Subcutaneous adipose tissue (tissue), 4 donors: ENCODE measurements around the gene CYP11A1. TPM values are rescaled to one million over a fixed set of nuclear protein-coding genes. Genes with fewer than 3 reads are reported as not detected.

Experiments used
- total RNA-seq, 4 donors: library from RNA; depleted of rRNA; stranded (reverse); fragments of >200 nt; gene quantifications; one replicate each; pipeline ENCODE4 v1.1.0, GENCODE V29; 2016
- TF ChIP-seq, protein P1 (sequence below): fragments of 450-650 bp; IDR thresholded peaks from one replicate; pipeline ENCODE4 v1.5.1; 2016; ENCODE audit warnings: low read depth, mild to moderate bottlenecking, control low read depth, antibody characterized with exemption, moderate library complexity

CYP11A1 gene
- total RNA-seq, 4 donors from 2014 or later, result 1.6 to 3.6 (median 2.5) TPM

DNA sequence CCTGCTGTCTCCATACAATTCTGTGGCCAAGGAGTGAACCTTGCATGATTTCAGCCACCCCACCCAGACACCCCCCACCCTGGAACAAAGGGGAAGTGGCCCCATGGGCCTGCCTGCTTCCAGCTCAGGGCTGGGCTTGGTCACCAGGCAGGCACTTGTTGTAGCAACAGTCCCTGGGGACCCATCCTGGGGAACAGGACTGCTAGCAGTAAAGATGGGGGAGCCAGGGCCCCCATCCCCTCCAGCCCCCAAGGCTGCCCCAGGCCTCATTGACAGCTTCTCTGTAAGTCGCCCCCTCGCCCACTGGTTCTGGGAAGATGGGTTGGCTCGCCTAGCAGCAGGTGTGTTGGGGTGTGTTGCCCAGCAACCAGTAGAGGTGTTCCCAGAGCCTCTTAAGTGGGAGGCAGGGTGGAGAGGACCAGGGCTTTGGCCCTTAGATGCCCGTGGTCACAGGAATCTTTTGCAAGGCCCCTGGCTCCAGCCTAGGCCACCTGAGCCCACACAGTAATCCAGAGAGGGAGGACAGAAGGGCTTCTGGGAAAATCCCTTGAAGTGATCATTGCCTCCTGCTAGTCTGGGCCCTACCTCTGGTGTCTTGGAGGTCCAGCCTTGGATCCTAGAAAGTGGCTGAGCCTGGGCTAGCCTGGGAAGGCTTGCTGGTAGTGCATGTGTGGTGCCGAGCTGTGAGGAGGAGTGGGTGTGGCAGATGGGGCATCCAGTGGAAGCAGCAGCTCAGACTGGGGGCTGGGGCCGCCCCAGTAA is 48.9 kb downstream of the CYP11A1 start:
- TF ChIP-seq, protein P1, sequence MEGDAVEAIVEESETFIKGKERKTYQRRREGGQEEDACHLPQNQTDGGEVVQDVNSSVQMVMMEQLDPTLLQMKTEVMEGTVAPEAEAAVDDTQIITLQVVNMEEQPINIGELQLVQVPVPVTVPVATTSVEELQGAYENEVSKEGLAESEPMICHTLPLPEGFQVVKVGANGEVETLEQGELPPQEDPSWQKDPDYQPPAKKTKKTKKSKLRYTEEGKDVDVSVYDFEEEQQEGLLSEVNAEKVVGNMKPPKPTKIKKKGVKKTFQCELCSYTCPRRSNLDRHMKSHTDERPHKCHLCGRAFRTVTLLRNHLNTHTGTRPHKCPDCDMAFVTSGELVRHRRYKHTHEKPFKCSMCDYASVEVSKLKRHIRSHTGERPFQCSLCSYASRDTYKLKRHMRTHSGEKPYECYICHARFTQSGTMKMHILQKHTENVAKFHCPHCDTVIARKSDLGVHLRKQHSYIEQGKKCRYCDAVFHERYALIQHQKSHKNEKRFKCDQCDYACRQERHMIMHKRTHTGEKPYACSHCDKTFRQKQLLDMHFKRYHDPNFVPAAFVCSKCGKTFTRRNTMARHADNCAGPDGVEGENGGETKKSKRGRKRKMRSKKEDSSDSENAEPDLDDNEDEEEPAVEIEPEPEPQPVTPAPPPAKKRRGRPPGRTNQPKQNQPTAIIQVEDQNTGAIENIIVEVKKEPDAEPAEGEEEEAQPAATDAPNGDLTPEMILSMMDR, result no peak

DNA sequence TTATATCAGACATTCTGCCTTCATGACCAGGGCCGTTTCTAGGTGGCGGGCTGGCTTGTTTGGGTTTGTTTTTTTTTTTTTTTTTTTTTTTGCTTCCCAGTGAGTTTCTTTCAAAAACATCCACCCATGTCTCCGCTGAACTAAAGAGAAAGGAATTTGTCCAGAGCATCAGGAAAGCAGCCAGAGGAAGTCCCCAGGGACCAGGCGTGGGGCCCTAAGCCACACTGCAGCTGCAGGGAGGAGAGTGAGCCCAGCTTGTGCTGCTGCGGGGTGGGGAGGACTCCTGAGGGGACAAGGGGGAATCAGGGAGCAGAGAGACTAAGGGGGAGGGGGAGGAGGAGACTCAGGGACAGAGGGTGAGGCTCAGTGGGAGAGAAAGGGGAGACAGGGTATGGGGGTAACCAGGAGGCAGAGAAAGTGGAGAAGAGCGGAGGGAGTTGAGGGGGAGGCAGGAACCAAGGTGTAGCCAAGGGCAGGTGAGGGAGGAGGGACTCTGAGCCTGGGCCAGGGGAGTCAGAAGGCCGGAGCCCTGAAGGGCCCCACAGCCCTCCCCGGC is 49.5 kb downstream of the CYP11A1 start:
- TF ChIP-seq, protein P1, result no peak

DNA sequence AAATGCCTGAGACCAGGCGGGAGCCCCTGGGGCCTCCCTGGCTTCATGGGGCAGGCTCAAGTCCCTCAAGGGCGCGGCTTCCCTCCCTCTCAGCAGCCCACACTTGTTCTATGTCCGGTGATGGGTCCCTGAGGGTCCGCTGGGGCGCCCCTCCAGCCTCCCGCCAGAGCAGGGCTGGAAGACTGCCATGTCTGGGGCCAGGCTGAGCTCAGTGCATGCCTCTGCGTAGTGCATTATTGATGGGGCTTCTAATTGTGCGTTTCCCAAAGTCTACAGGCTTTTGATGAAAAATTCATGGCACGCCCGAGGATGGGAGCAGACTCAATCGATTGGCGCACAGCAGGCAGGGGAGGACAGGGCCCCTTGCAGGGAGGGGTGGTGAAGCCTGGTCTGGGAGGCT is 51.3 kb downstream of the CYP11A1 start:
- TF ChIP-seq, protein P1, result no peak

DNA sequence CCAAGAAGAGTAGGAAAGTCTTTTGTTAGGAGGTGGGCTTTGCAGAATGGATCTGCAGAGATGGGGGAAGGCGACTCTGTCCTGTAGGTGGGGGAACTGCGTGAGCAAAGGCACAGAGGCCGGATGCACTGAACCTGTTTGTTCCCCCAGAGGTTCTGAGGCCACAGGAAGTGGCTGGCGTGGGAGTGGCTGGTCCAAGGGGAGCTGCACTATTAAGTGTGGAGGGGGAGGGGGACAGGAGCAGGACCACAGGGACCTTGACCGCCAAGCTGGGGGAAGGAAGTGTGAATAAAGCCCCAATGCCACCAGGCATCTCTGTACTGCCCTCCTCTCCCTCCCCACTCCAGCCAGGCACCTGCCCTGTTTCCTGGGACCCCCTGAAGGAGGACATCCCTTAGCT is 51.8 kb downstream of the CYP11A1 start:
- TF ChIP-seq, protein P1, result no peak

DNA sequence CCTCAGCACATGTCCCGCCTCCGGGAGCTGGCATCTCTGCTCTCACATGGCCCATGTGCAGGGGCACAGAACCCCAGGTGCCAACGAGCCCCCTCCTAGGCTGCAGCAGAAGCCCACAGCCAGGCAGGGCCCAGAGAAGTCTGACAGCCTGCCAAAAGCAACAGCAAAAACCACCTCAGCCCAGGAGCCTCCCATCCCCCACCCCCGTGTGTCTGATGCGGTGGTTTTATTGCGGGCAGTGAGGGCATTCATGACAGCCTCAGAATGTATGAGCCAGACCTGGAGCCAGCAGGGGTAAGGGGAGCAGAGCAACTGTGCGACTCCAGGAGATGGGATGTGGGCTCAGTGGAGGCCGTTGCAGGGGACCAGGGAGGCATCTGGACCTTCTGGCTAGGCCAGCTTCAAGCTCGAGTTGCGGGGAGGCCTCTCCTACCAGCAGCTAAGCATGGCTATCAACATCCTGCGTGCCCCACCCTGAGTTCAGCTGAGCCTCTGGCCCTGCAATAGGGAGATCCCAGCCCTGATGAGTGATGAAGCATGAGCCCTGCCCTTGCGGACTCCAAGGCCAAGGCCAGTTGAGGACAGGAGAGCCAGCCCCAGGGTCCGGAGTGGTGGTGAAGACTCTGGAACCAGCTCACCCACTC is 52.5 kb downstream of the CYP11A1 start:
- TF ChIP-seq, protein P1, result no peak

DNA sequence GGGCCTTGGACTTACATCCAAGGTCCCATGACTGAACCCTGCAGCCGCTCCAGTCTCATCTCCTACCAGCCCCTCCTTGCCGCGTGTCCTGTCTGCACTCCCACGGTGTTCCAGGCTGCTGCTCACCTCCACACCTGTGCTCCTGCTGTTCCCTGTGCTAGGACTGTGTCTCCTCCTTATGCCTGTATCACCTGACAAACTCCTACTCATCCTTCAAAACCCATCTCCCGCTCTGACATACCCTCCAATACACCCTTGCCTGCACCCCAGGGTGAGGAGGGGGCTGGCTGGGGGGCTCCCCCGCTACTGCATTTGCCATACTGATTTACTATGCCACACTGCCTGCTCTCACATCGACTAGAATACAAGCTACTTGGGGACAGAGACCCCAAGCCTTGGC is 53.6 kb downstream of the CYP11A1 start:
- TF ChIP-seq, protein P1, result no peak

DNA sequence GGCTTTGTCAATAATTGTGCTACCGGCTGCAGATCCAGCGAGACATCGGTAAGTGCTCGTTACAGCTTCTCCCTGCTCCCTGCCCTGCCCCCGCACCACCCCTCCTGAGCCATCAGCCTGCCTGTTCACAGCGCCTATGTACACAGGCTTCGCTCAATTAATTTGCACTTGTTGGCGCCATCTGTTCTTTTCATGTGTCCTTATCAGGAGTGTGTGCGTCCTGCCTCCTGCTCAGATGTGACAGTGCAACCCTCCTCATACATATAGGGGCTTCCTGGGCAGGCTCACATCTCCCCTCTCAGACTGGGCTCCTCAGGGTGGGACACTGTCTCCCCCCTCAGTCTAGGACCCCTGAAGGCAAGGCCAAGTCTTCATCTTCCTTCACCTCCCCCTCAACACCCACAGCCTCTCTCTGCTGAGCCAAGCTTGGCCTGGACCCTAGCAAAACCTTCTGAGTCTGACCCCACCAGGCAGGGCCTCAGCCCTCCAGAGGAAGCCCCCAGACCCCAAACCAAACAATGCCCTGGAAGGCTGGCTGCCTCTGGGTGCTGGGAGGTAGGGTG is 54.9 kb downstream of the CYP11A1 start:
- TF ChIP-seq, protein P1, result no peak
